Upper lobe of right lung (tissue), 1 donor: ENCODE data around the gene SKIC8. TPM values are rescaled to one million over a fixed set of nuclear protein-coding genes. Genes with fewer than 3 reads are reported as not detected.

Source experiments
- ATAC-seq: fragments of 200-7000 bp; cut with Tn5 transposase; one replicate; pipeline ENCODE4 v1.9.1; 2020; ENCODE audit warnings: mild to moderate bottlenecking, moderate library complexity
- DNase-seq: peaks from one replicate; pipeline ENCODE4 v3.0.0-alpha.2; 2020
- H3K27ac ChIP-seq: fragments of 200-600 bp; one replicate; pipeline ENCODE4 v1.8.0; 2022
- H3K27me3 ChIP-seq: fragments of 200-600 bp; one replicate; pipeline ENCODE4 v1.8.0; 2022; ENCODE audit warnings: mild to moderate bottlenecking
- H3K36me3 ChIP-seq: fragments of 200-600 bp; one replicate; pipeline ENCODE4 v1.8.0; 2022
- H3K4me1 ChIP-seq: fragments of 200-600 bp; one replicate; pipeline ENCODE4 v1.8.0; 2022
- H3K4me3 ChIP-seq: fragments of 200-600 bp; one replicate; pipeline ENCODE4 v1.8.0; 2022; ENCODE audit warnings: mild to moderate bottlenecking
- H3K9me3 ChIP-seq: fragments of 200-600 bp; one replicate; pipeline ENCODE4 v1.8.0; 2022
- intact Hi-C: fragments of 100-400 bp; cut with DNase I; formaldehyde crosslinking; loops from one replicate; pipeline ENCODE4 v1.11.0; 2022
- total RNA-seq: library from RNA; stranded (reverse); fragmentation: NEBNext Ultra II Directional; extraction: Animal tissue kit (Norgen Biotek cat#: 25700); gene quantifications from one replicate; pipeline ENCODE4 v1.2.1, GENCODE V29; 2021
- TF ChIP-seq, protein P1 (sequence below): fragments of 200-600 bp; IDR thresholded peaks from one replicate; pipeline ENCODE4 v1.8.0; 2022; ENCODE audit warnings: antibody characterized with exemption
- donor health status: DM: no; HTN: yes; CAD: no; lungs with severe emphysema.

Gene SKIC8
- total RNA-seq, 1 donor from 2014 or later, result 37.9 TPM

DNA sequence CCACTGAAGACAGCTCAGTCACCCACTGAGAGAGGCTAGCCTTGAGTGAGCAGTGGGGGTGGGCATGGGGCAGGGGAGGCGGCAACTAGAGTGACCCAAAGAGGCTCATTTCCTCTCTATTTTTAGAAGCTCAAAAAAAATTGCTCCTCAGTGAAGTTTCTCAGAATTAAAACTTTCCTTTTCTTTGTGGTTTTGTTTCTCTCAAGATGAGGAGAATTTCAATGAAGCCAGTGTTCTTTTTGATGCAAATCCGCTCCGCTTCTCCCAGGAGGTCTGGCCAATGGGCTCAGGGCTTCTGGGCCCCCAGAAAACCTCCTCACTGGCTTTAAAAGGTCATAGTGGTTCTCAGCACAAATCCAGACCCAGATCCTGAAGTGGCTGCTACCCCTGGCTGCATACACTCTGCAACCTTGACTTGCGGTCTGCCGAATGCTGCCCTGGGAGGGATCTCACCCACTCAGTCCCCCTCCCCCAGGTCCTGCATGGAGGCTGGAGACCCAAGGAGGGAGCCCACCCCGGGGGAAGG lies 64.8 kb downstream of the SKIC8 start, which contains the start of gene ACSBG1:
Gene ACSBG1 (minus strand): TSS at position 51 of the 526 bp plus-strand sequence. CDS start 64 bp downstream, outside the sequence.
- DNase-seq, result no peak
- Histone ChIP-seq H3K9me3 (no peaks in the 10 kb centered on the region), H3K27ac (no peak within 1 kb of the TSS), H3K4me1 (no peaks in the 10 kb centered on the region), H3K36me3 (no peaks in the 10 kb centered on the region), H3K4me3 (no peak within 1 kb of the TSS), H3K27me3 (no peaks in the 10 kb centered on the region)
- TF ChIP-seq, protein P1, sequence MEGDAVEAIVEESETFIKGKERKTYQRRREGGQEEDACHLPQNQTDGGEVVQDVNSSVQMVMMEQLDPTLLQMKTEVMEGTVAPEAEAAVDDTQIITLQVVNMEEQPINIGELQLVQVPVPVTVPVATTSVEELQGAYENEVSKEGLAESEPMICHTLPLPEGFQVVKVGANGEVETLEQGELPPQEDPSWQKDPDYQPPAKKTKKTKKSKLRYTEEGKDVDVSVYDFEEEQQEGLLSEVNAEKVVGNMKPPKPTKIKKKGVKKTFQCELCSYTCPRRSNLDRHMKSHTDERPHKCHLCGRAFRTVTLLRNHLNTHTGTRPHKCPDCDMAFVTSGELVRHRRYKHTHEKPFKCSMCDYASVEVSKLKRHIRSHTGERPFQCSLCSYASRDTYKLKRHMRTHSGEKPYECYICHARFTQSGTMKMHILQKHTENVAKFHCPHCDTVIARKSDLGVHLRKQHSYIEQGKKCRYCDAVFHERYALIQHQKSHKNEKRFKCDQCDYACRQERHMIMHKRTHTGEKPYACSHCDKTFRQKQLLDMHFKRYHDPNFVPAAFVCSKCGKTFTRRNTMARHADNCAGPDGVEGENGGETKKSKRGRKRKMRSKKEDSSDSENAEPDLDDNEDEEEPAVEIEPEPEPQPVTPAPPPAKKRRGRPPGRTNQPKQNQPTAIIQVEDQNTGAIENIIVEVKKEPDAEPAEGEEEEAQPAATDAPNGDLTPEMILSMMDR, result no peak
- no peak for ATAC-seq
- intact Hi-C loops, result loop anchor here (5.0 kb wide), 1 partner anchor 122 kb away; no protein-coding TSS in a partner anchor

DNA sequence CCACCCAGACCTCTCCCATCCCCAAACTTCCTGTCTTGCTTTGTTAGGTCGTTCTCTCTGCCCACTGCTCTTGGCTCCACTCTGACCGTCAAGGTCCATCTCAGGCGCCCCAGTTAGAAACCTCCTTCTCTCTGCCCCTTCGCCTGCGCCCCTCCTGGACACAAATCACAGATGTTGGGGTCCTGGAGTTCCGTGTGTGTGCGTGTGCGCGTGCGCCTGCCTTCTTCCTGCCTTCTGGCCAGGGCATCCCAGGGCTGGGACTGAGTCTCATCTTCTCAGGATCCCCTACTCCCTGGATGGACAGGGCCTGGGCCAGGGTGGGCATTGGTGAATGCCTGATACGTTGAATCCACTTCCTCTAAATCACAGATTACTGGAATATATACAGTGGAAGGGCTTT lies 65.9 kb downstream of the SKIC8 start:
- Histone ChIP-seq H3K27ac (no peak overlapping the region), H3K36me3 (no peaks in the 10 kb centered on the region), H3K4me1 (no peaks in the 10 kb centered on the region), H3K4me3 (no peak overlapping the region), H3K9me3 (no peaks in the 10 kb centered on the region), H3K27me3 (no peaks in the 10 kb centered on the region)
- DNase-seq, result no peak
- intact Hi-C loops, result loop anchor here (5.0 kb wide), 1 partner anchor 121 kb away; no protein-coding TSS in a partner anchor
- TF ChIP-seq, protein P1, result no peak
- ATAC-seq, result no peak

Other genes starting within 250 kb of the SKIC8 start
- 88.7 TPM for gene TBC1D2B, start 221.9 kb downstream of the SKIC8 start, total RNA-seq
- gene SH2D7, start 207.0 kb downstream of the SKIC8 start, total RNA-seq, result not detected
- gene CIB2, start 168.2 kb downstream of the SKIC8 start, total RNA-seq, result 1.9 TPM
- 71.6 TPM for gene IDH3A, start 150.2 kb downstream of the SKIC8 start, total RNA-seq
- not detected for gene ACSBG1, start 65.0 kb downstream of the SKIC8 start, total RNA-seq
- gene DNAJA4, start 35.0 kb downstream of the SKIC8 start, total RNA-seq, result 17.9 TPM
- gene CRABP1, start 40.7 kb upstream of the SKIC8 start, total RNA-seq, result not detected
- 48.7 TPM for gene IREB2, start 138.6 kb upstream of the SKIC8 start, total RNA-seq
- gene HYKK, start 208.0 kb upstream of the SKIC8 start, total RNA-seq, result 4.1 TPM
- 112 TPM for gene PSMA4, start 240.8 kb upstream of the SKIC8 start, total RNA-seq